Activated CD8-positive, alpha-beta memory T cell treated with anti-CD3 and anti-CD28 coated beads, Interleukin-2, amount 10 ng/mL, durations not matched to agents 7 days and 5 days (primary cell): ENCODE data around the gene CYP2W1. TPM values are rescaled to one million over a fixed set of nuclear protein-coding genes. Genes with fewer than 3 reads are reported as not detected.

Experiments used
- ATAC-seq: fragments of 150-1000 bp; cut with Tn5 transposase; one replicate; pipeline ENCODE4 v1.10.0; 2021; ENCODE audit warnings: moderate library complexity
- CTCF ChIA-PET: fragments of 350-600 bp; sonication (Branson Sonifier 250); formaldehyde crosslinking; loops from one replicate; lab custom pipeline; 2021; ENCODE audit warnings: antibody characterized with exemption; lab: Charles Lee
- DNase-seq: peaks from one replicate; pipeline ENCODE4 v3.0.0-alpha.2; 2020
- H3K27ac Mint-ChIP-seq: one replicate; pipeline ENCODE4 v1.8.0; 2021; ENCODE audit warnings: mild to moderate bottlenecking, mixed read lengths
- H3K27me3 Mint-ChIP-seq: one replicate; pipeline ENCODE4 v1.8.0; 2021; ENCODE audit warnings: mixed read lengths
- H3K36me3 Mint-ChIP-seq: one replicate; pipeline ENCODE4 v1.8.0; 2021; ENCODE audit warnings: mild to moderate bottlenecking, mixed read lengths
- H3K4me1 Mint-ChIP-seq: one replicate; pipeline ENCODE4 v1.8.0; 2021; ENCODE audit warnings: mixed read lengths
- H3K4me3 Mint-ChIP-seq: one replicate; pipeline ENCODE4 v1.8.0; 2021; ENCODE audit warnings: mild to moderate bottlenecking, moderate library complexity, mixed read lengths
- H3K9me3 Mint-ChIP-seq: one replicate; pipeline ENCODE4 v1.8.0; 2022; ENCODE audit warnings: low read depth, mixed read lengths
- total RNA-seq, 2 experiments: library from RNA; stranded (reverse); gene quantifications; one replicate each; pipeline ENCODE4 v1.2.3, GENCODE V29; 2021

The CYP2W1 gene
- total RNA-seq, 2 experiments from 2014 or later = not detected

- DNase-seq (no peak), ATAC-seq (no peak)
- no peak overlapping the region for H3K4me3 Mint-ChIP-seq
- CTCF ChIA-PET = no interaction called here
- no peaks in the 10 kb centered on the region for H3K36me3 Mint-ChIP-seq
- no peaks in the 10 kb centered on the region for H3K9me3 Mint-ChIP-seq
- no peak overlapping the region for H3K27ac Mint-ChIP-seq
- H3K27me3 Mint-ChIP-seq = no peaks in the 10 kb centered on the region
- no peaks in the 10 kb centered on the region for H3K4me1 Mint-ChIP-seq
Measured at GRCh38 chr7:985915-986741, 3.1 kb downstream of the CYP2W1 start.

GRCh38 chr7:986766-987751 is 4.1 kb downstream of the CYP2W1 start:
- Mint-ChIP-seq H3K9me3 (no peaks in the 10 kb centered on the region), H3K27ac (no peak overlapping the region), H3K36me3 (no peaks in the 10 kb centered on the region), H3K4me3 (no peak overlapping the region), H3K27me3 (no peaks in the 10 kb centered on the region), H3K4me1 (no peaks in the 10 kb centered on the region)
- no peak for ATAC-seq
- CTCF ChIA-PET = interaction anchor here (2.3 kb wide), 1 partner anchor 79 kb away, joined by 10 read pairs; no protein-coding TSS in a partner anchor
- DNase-seq = no peak

GRCh38 chr7:987909-988308 is 4.9 kb downstream of the CYP2W1 start:
- no peaks in the 10 kb centered on the region for H3K36me3 Mint-ChIP-seq
- H3K4me3 Mint-ChIP-seq = no peak overlapping the region
- H3K9me3 Mint-ChIP-seq = no peaks in the 10 kb centered on the region
- no peaks in the 10 kb centered on the region for H3K27me3 Mint-ChIP-seq
- CTCF ChIA-PET = interaction anchor here (2.3 kb wide), 1 partner anchor 78 kb away, joined by 10 read pairs; no protein-coding TSS in a partner anchor
- peaks cover 2% of the 10 kb centered on the region for H3K4me1 Mint-ChIP-seq
- no peak overlapping the region for H3K27ac Mint-ChIP-seq
- DNase-seq = no peak
- ATAC-seq = no peak

- DNase-seq (no peak), ATAC-seq (no peak)
- CTCF ChIA-PET = interaction anchor here (2.3 kb wide), 1 partner anchor 77 kb away, joined by 10 read pairs; no protein-coding TSS in a partner anchor
- Mint-ChIP-seq H3K27me3 (no peaks in the 10 kb centered on the region), H3K9me3 (no peaks in the 10 kb centered on the region), H3K4me3 (no peak overlapping the region), H3K36me3 (no peaks in the 10 kb centered on the region), H3K27ac (no peak overlapping the region), H3K4me1 (peaks cover 6% of the 10 kb centered on the region)
Measured at GRCh38 chr7:988426-988911, 5.5 kb downstream of the CYP2W1 start.

GRCh38 chr7:988963-989529 is 6.1 kb downstream of the CYP2W1 start:
- H3K36me3 Mint-ChIP-seq = no peaks in the 10 kb centered on the region

GRCh38 chr7:990352-990932 is 7.5 kb downstream of the CYP2W1 start:
- H3K4me3 Mint-ChIP-seq = no peak overlapping the region
- no peaks in the 10 kb centered on the region for H3K36me3 Mint-ChIP-seq
- H3K9me3 Mint-ChIP-seq = no peaks in the 10 kb centered on the region
- no peak overlapping the region for H3K27ac Mint-ChIP-seq
- no peaks in the 10 kb centered on the region for H3K27me3 Mint-ChIP-seq
- H3K4me1 Mint-ChIP-seq = peaks cover 6% of the 10 kb centered on the region
- DNase-seq (no peak), ATAC-seq (no peak)
- CTCF ChIA-PET = interaction anchor here (0.9 to 10.0 kb wide), 2 partner anchors 54 to 75 kb away, joined by 4 to 322 read pairs; partner anchors contain the start of gene GPR146

More at GRCh38 chr7:988963-989529, 6.1 kb downstream of the CYP2W1 start:
- CTCF ChIA-PET = interaction anchor here (2.3 kb wide), 1 partner anchor 77 kb away, joined by 10 read pairs; no protein-coding TSS in a partner anchor
- Mint-ChIP-seq H3K4me3 (no peak overlapping the region), H3K27ac (no peak overlapping the region), H3K9me3 (no peaks in the 10 kb centered on the region), H3K4me1 (peaks cover 6% of the 10 kb centered on the region), H3K27me3 (no peaks in the 10 kb centered on the region)
- ATAC-seq = no peak
- DNase-seq = no peak

GRCh38 chr7:990933-991728 is 8.2 kb downstream of the CYP2W1 start:
- H3K36me3 Mint-ChIP-seq = no peaks in the 10 kb centered on the region
- no peak overlapping the region for H3K27ac Mint-ChIP-seq
- no peaks in the 10 kb centered on the region for H3K9me3 Mint-ChIP-seq
- no peaks in the 10 kb centered on the region for H3K27me3 Mint-ChIP-seq
- H3K4me1 Mint-ChIP-seq = peaks cover 6% of the 10 kb centered on the region
- CTCF ChIA-PET = interaction anchor here (0.9 to 10.0 kb wide), 3 partner anchors 53 to 186 kb away, joined by 4 to 322 read pairs (median 69); partner anchors contain the start of gene GPR146
- no peak overlapping the region for H3K4me3 Mint-ChIP-seq
- DNase-seq = no peak
- no peak for ATAC-seq

- CTCF ChIA-PET = interaction anchor here (0.6 to 10.0 kb wide), 39 partner anchors 10 to 199 kb away, joined by 3 to 322 read pairs (median 10); partner anchors contain the start of genes COX19, CYP2W1, GPER1 and GPR146
- H3K36me3 Mint-ChIP-seq = no peaks in the 10 kb centered on the region
- H3K9me3 Mint-ChIP-seq = no peaks in the 10 kb centered on the region
- H3K4me1 Mint-ChIP-seq = peaks cover 6% of the 10 kb centered on the region
- H3K27me3 Mint-ChIP-seq = no peaks in the 10 kb centered on the region
- no peak overlapping the region for H3K27ac Mint-ChIP-seq
- ATAC-seq = no peak
- no peak for DNase-seq
- H3K4me3 Mint-ChIP-seq = no peak overlapping the region
Measured at GRCh38 chr7:991729-992656, 9.0 kb downstream of the CYP2W1 start.

GRCh38 chr7:992709-993607 is 10.0 kb downstream of the CYP2W1 start:
- CTCF ChIA-PET = interaction anchor here (0.6 to 10.0 kb wide), 68 partner anchors 11 to 671 kb away, joined by 3 to 322 read pairs (median 6); partner anchors contain the start of genes COX19, CYP2W1, GPER1 and GPR146
- no peaks in the 10 kb centered on the region for H3K27me3 Mint-ChIP-seq
- no peak overlapping the region for H3K27ac Mint-ChIP-seq
- H3K4me1 Mint-ChIP-seq = peaks cover 6% of the 10 kb centered on the region
- H3K36me3 Mint-ChIP-seq = no peaks in the 10 kb centered on the region
- peak; percentile 99 for ATAC-seq
- H3K9me3 Mint-ChIP-seq = no peaks in the 10 kb centered on the region
- H3K4me3 Mint-ChIP-seq = no peak overlapping the region
- peak; percentile 96 for DNase-seq

GRCh38 chr7:994592-995308 is 11.8 kb downstream of the CYP2W1 start:
- ATAC-seq (no peak), DNase-seq (no peak)
- no peaks in the 10 kb centered on the region for H3K27me3 Mint-ChIP-seq
- no peaks in the 10 kb centered on the region for H3K9me3 Mint-ChIP-seq
- H3K4me1 Mint-ChIP-seq = peaks cover 6% of the 10 kb centered on the region
- no peak overlapping the region for H3K27ac Mint-ChIP-seq
- H3K4me3 Mint-ChIP-seq = no peak overlapping the region
- CTCF ChIA-PET = interaction anchor here (0.8 to 10.0 kb wide), 14 partner anchors 11 to 182 kb away, joined by 3 to 322 read pairs (median 24); partner anchors contain the start of genes COX19, CYP2W1 and GPR146
- no peaks in the 10 kb centered on the region for H3K36me3 Mint-ChIP-seq
